ENCODE measurements around the gene CRYBG2. TPM values are rescaled to one million over a fixed set of nuclear protein-coding genes. Genes with fewer than 3 reads are reported as not detected.
A peak's percentile ranks its signal among the peaks of the same experiment; 100 is the strongest.

Gene CRYBG2, protein sequence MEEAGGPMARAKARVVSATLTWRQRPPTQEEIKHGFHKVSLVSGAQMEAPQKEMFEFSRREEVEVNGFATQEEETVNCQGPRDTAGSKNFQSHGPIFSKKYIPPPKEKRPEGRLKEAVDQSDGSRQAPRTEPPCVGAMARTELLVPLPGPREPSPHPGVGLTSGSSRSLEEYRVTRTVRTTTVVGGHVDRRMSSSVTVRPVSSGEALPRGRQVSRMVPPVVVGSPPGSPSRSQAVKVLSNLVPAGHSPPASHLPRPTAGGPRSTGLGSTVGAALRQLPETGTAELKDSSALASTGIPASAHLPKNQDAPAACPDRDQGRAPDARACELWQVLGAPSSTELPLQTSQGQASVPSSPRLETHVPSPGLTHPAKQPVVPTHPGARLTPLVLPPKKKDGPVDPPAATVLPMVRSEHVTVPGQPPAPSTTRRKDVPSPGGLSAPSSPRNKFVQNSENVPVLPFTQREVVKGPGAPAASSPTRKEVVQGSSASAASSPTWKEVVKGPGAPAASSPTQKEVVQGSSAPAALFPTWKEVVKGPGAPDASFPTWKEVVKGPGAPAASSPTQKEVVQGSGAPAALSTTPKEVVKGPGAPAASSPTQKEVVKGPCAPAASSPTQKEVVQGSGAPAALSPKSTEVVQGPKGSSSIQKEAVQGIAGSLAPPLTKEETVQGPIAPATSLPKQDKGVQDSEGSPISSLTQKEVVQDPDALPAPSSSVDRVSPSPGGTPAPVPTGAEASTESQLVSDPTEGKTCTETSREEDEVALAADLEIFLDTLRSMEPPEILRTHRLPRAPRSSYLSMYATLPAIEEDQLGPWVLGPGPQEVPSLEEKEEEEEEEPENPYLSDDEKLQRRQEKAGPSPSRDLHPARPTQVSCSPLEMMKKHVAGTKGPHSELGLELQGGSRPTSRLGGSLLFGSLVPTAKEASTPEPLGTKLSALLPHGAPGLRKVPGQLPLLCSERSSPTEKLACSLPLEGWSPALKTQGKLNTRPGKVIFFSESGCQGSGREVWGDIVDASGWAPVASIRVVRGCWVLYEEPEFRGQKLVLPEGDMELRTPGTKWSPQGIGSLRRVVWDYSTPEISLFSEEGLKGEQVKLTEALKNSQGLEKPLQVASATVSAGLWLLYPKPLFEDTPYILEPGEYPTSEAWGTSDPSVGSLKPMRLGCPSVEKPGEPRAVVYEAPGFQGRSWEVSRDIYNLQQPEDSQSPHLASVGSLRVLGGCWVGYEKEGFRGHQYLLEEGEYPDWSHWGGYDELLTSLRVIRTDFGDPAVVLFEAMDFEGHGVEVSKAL (N-terminal part only)
- 100 to 1,000 TPM; 163 to 275 TPM for polyA plus RNA-seq

DNA sequence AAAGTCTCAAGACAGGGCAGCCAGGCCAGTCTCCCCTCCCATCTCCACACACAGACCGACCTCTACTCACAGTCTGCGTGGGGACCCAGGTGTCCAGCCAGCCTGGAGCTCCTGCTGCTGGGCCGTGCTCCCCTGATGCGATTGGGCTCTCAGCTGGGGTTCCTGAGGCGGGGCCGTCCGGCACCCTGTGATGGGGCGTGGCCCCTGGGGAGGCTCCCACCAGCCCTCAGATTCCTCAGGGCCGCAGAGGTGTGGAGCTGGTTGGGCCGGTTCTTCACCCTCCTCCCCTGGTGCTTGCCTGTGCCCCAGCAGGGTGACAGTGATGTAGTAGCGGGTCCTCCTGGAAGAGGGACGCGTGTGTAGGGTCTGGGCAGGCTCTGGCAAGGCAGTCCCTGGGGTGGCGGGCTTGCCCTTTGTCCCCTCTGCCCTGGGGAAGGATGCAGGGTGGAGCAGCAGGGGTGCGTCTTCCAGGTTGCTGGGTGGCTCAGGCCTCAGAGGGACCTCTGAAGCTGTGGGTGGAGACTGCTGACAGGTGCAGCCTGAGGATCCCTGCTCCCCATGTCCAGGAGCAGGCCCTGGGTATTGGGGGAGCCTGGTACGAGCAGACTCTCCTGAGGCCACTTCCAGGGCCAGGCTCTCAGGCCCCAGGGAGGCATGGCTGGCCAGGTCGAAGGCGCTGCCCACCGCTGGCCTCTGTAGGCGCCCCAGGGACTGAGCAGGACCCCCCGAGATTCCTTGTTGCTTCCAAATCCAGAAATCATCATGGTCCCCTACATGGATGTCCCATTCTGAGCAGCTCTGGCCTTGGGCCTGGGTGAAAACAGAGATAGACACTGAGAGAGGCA lies at the start of gene CRYBG2:
TSS of gene CRYBG2 (minus strand) at position 155 of the 845 bp plus-strand sequence. CDS start 7,473 bp downstream, outside the sequence.
- H3K27me3 ChIP-seq (ENCODE audit: control insufficient read depth in 1 of 2, insufficient read depth in 2 of 2, low read length in 2 of 2): no peaks in the 10 kb centered on the region

DNA sequence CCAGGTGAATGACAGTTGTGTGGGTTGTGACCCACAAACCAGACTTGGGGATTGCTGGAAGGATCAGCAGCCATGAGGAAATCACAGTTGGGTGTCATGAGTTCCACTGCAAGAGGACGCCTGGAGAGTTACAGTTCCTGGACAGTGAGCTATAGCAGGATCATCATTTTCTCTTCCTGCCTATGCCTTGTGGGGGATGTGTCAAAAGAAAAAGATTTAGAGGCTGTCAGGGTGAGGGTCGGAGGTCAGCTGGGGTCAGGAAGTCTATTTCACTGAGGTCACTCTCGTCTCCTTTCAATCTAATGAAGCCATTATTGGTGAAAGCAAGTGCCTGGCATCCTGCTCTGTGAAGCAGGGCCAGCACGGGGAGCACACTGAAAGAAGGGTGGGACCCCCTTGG lies 49.7 kb upstream of the CRYBG2 start:
- Histone ChIP-seq H3K36me3 (ENCODE audit: control insufficient read depth in 2 of 2, insufficient read depth in 2 of 2, low read length in 1 of 2) (no peaks in the 10 kb centered on the region), H3K4me1 (ENCODE audit: control insufficient read depth in 2 of 2, insufficient read depth in 2 of 2, low read length in 1 of 2) (peaks cover 0 to 2% of the 10 kb centered on the region in 2 donors), H3K9me3 (ENCODE audit: control insufficient read depth in 2 of 2, insufficient read depth in 1 of 2, low read depth in 1 of 2, low read length in 1 of 2) (no peaks in the 10 kb centered on the region), H3K27ac (ENCODE audit: low read depth in 2 of 2, low read length in 1 of 2) (no peak overlapping the region), H3K27me3 (ENCODE audit: control insufficient read depth in 1 of 2, insufficient read depth in 2 of 2, low read length in 2 of 2) (no peaks in the 10 kb centered on the region), H3K4me3 (ENCODE audit: low read depth in 1 of 2, low read length in 2 of 2) (no peak overlapping the region)
- 30 to 36% methylated on average over 4 of the region's 4 CpGs for WGBS, 2 donors

More for the DNA sequence above, at the start of gene CRYBG2:
- peaks cover 8 to 26% of the 10 kb centered on the region in 2 donors for H3K4me1 ChIP-seq (ENCODE audit: control insufficient read depth in 2 of 2, insufficient read depth in 2 of 2, low read length in 1 of 2)
- H3K27ac ChIP-seq (ENCODE audit: low read depth in 2 of 2, low read length in 1 of 2): peak within 1 kb of the TSS; percentile 94 to 98
- peak within 1 kb of the TSS; percentile 56 to 88 for H3K4me3 ChIP-seq (ENCODE audit: low read depth in 1 of 2, low read length in 2 of 2)
- WGBS, 2 donors: 58 to 61% methylated on average over 18 to 21 of the region's 21 CpGs
- no peaks in the 10 kb centered on the region for H3K9me3 ChIP-seq (ENCODE audit: control insufficient read depth in 2 of 2, insufficient read depth in 1 of 2, low read depth in 1 of 2, low read length in 1 of 2)
- no peaks in the 10 kb centered on the region for H3K36me3 ChIP-seq (ENCODE audit: control insufficient read depth in 2 of 2, insufficient read depth in 2 of 2, low read length in 1 of 2)

DNA sequence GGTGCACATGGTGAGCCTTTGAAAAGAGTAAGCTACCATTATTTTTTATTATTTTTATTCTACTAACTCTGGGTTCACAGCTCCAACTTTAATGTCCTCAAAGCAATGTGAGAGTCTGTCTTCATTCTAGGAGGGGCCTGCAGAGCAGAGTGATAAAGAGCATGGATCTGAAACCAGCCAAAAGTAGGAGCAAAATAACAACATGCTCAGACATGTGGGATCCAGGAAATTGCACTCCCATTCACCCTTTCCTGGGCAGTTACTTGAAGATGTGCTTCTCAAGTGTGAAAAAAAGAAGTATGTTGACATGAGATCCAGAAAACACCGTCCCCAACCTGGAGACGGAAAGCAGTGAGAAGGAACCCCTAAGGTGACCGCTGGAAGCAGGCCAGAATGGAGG lies 48.0 kb upstream of the CRYBG2 start:
- WGBS, 2 donors: 64 to 68% methylated on average over 3 of the region's 3 CpGs
- no peaks in the 10 kb centered on the region for H3K27me3 ChIP-seq (ENCODE audit: control insufficient read depth in 1 of 2, insufficient read depth in 2 of 2, low read length in 2 of 2)
- no peaks in the 10 kb centered on the region for H3K36me3 ChIP-seq (ENCODE audit: control insufficient read depth in 2 of 2, insufficient read depth in 2 of 2, low read length in 1 of 2)
- no peak overlapping the region for H3K4me3 ChIP-seq (ENCODE audit: low read depth in 1 of 2, low read length in 2 of 2)
- no peaks in the 10 kb centered on the region for H3K9me3 ChIP-seq (ENCODE audit: control insufficient read depth in 2 of 2, insufficient read depth in 1 of 2, low read depth in 1 of 2, low read length in 1 of 2)
- H3K27ac ChIP-seq (ENCODE audit: low read depth in 2 of 2, low read length in 1 of 2): no peak overlapping the region
- peaks cover 0 to 2% of the 10 kb centered on the region in 2 donors for H3K4me1 ChIP-seq (ENCODE audit: control insufficient read depth in 2 of 2, insufficient read depth in 2 of 2, low read length in 1 of 2)

DNA sequence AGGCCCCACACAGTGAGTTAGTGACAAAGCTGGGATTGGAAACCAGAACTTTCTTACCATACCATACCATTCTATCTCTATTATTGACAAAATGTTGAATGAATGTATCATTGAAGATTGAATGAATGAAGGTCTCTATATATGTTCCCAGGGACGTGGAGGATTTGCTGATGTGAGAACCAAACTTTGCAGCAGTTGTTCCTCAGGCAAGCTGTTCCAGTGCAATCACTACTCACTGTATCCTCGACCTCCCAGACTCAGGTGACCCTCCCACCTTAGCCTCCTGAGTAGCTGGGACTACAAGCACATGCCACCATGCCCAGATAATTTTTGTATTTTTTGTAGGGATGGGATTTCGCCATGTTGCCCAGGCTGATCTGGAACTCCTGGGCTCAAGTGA lies 45.1 kb upstream of the CRYBG2 start:
- Histone ChIP-seq H3K4me1 (ENCODE audit: control insufficient read depth in 2 of 2, insufficient read depth in 2 of 2, low read length in 1 of 2) (peaks cover 0 to 2% of the 10 kb centered on the region in 2 donors), H3K4me3 (ENCODE audit: low read depth in 1 of 2, low read length in 2 of 2) (no peak overlapping the region), H3K27me3 (ENCODE audit: control insufficient read depth in 1 of 2, insufficient read depth in 2 of 2, low read length in 2 of 2) (no peaks in the 10 kb centered on the region), H3K9me3 (ENCODE audit: control insufficient read depth in 2 of 2, insufficient read depth in 1 of 2, low read depth in 1 of 2, low read length in 1 of 2) (no peaks in the 10 kb centered on the region), H3K36me3 (ENCODE audit: control insufficient read depth in 2 of 2, insufficient read depth in 2 of 2, low read length in 1 of 2) (no peaks in the 10 kb centered on the region), H3K27ac (ENCODE audit: low read depth in 2 of 2, low read length in 1 of 2) (no peak overlapping the region)
- WGBS, 2 donors: 74 to 77% methylated on average over 3 of the region's 3 CpGs

DNA sequence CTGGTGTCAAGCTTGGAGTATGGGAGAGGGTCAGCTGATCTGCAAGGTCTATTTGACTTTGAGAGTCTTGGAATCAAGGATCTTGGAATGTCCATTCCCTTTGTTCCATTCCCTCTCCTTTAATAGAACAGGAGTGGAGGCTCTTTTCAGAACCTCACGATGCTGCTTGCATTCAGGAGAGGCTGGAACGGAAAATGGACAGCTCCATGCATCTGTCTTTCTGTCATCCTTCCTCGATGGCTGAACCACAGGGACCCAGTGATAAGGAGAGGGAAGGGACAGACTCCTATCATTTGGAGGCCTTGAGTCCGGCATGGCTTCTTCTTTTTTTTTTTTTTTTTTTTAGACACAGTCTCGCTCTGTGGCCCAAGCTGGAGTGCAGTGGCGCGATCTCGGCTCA lies 41.8 kb upstream of the CRYBG2 start:
- 83 to 87% methylated on average over 8 of the region's 8 CpGs for WGBS, 2 donors
- Histone ChIP-seq H3K9me3 (ENCODE audit: control insufficient read depth in 2 of 2, insufficient read depth in 1 of 2, low read depth in 1 of 2, low read length in 1 of 2) (no peaks in the 10 kb centered on the region), H3K4me1 (ENCODE audit: control insufficient read depth in 2 of 2, insufficient read depth in 2 of 2, low read length in 1 of 2) (no peaks in the 10 kb centered on the region), H3K27ac (ENCODE audit: low read depth in 2 of 2, low read length in 1 of 2) (no peak overlapping the region), H3K27me3 (ENCODE audit: control insufficient read depth in 1 of 2, insufficient read depth in 2 of 2, low read length in 2 of 2) (no peaks in the 10 kb centered on the region), H3K36me3 (ENCODE audit: control insufficient read depth in 2 of 2, insufficient read depth in 2 of 2, low read length in 1 of 2) (no peaks in the 10 kb centered on the region), H3K4me3 (ENCODE audit: low read depth in 1 of 2, low read length in 2 of 2) (no peak overlapping the region)

DNA sequence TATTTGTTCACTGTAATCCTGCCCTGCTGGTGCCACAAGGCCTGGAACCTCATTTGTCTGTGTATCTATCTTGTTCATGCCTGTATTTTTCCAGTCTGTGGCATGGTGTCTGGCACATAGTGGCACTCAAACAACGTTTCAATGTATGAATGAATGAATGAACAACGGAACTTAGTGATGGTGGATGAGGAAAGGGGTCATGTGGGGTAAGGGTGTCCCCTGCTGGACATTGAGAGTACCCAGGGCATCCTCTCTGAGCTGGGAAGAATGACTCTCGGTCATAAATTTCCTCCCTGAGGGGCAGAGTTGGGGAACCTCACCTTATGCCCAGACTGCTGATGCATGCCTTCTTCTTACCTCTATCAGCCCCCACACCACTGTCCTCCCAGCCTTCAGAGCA lies 37.5 kb upstream of the CRYBG2 start:
- Histone ChIP-seq H3K36me3 (ENCODE audit: control insufficient read depth in 2 of 2, insufficient read depth in 2 of 2, low read length in 1 of 2) (no peaks in the 10 kb centered on the region), H3K27me3 (ENCODE audit: control insufficient read depth in 1 of 2, insufficient read depth in 2 of 2, low read length in 2 of 2) (no peaks in the 10 kb centered on the region), H3K27ac (ENCODE audit: low read depth in 2 of 2, low read length in 1 of 2) (no peak overlapping the region), H3K4me3 (ENCODE audit: low read depth in 1 of 2, low read length in 2 of 2) (no peak overlapping the region), H3K4me1 (ENCODE audit: control insufficient read depth in 2 of 2, insufficient read depth in 2 of 2, low read length in 1 of 2) (no peaks in the 10 kb centered on the region), H3K9me3 (ENCODE audit: control insufficient read depth in 2 of 2, insufficient read depth in 1 of 2, low read depth in 1 of 2, low read length in 1 of 2) (peaks cover 0 to 3% of the 10 kb centered on the region in 2 donors)
- WGBS, 2 donors: 8% methylated on average over 3 of the region's 3 CpGs

DNA sequence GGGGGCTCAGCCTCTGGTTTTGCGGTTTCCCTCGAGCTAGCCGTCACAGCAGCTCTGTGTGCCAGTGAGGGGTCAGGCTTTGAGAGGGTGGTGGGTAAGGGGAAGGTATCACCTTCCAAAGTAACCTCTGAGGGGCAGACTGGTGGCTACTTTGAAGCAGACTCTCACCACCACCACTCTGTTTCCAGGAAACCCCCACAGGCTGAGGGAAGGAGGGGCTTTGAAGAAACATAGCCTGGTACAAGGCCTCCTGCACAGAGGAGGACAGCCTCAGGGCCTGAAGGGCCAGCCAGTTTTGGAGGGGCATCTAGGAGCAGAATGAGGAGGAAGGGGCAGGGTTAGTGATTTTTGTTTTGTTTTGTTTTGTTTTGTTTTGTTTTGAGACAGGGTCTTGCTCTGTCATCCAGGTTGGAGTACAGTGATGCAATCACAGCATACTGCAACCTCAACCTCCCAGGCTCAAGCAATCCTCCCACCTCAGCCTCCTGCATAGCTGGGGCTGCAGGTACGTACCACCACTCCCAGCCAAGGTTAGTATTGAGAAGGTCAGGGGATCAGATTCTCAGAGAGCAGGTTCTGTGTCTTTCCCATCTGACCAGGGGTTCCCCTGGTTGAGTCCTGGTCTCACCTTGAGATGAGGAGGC lies 35.8 kb upstream of the CRYBG2 start:
- peaks cover 0 to 3% of the 10 kb centered on the region in 2 donors for H3K9me3 ChIP-seq (ENCODE audit: control insufficient read depth in 2 of 2, insufficient read depth in 1 of 2, low read depth in 1 of 2, low read length in 1 of 2)
- no peaks in the 10 kb centered on the region for H3K4me1 ChIP-seq (ENCODE audit: control insufficient read depth in 2 of 2, insufficient read depth in 2 of 2, low read length in 1 of 2)
- no peaks in the 10 kb centered on the region for H3K27me3 ChIP-seq (ENCODE audit: control insufficient read depth in 1 of 2, insufficient read depth in 2 of 2, low read length in 2 of 2)
- no peak overlapping the region for H3K4me3 ChIP-seq (ENCODE audit: low read depth in 1 of 2, low read length in 2 of 2)
- 74 to 79% methylated on average over 4 of the region's 4 CpGs for WGBS, 2 donors
- no peaks in the 10 kb centered on the region for H3K36me3 ChIP-seq (ENCODE audit: control insufficient read depth in 2 of 2, insufficient read depth in 2 of 2, low read length in 1 of 2)
- no peak overlapping the region for H3K27ac ChIP-seq (ENCODE audit: low read depth in 2 of 2, low read length in 1 of 2)

DNA sequence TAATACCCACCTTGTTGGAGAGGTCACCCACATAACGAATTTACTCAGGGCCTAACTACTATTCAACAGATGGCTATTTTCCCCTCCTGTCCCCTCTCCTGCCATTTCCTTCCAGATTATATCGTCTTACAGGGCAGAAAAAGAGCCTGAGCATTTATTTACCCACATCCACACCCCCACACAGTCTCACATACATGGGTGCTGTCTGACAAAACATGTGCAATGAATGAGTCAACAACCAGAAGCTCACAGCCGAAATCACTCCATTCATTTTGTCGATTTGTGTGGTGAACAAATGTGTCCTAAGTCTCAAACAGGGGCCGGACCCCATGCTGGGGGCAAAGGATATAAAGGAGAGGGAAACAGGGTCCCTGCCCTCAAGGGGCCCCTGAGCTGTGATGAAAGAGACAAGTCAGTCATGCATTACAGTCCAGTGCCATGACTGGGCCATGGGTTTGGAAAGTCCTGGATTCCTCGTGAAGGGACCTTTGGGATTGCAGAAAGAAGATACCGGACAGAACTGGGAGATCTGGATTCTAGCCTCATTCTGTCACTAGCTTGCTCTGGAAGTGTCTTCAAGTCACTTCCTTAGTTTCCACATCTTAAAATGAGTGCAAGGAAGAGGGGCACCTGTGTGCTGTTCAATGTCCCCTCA lies 35.0 kb upstream of the CRYBG2 start:
- 76 to 80% methylated on average over 7 of the region's 7 CpGs for WGBS, 2 donors
- Histone ChIP-seq H3K36me3 (ENCODE audit: control insufficient read depth in 2 of 2, insufficient read depth in 2 of 2, low read length in 1 of 2) (no peaks in the 10 kb centered on the region), H3K27ac (ENCODE audit: low read depth in 2 of 2, low read length in 1 of 2) (no peak overlapping the region), H3K9me3 (ENCODE audit: control insufficient read depth in 2 of 2, insufficient read depth in 1 of 2, low read depth in 1 of 2, low read length in 1 of 2) (peaks cover 0 to 3% of the 10 kb centered on the region in 2 donors), H3K4me3 (ENCODE audit: low read depth in 1 of 2, low read length in 2 of 2) (no peak overlapping the region), H3K27me3 (ENCODE audit: control insufficient read depth in 1 of 2, insufficient read depth in 2 of 2, low read length in 2 of 2) (no peaks in the 10 kb centered on the region), H3K4me1 (ENCODE audit: control insufficient read depth in 2 of 2, insufficient read depth in 2 of 2, low read length in 1 of 2) (no peaks in the 10 kb centered on the region)
